ENCODE results near the gene CTCF. TPM values are rescaled to one million over a fixed set of nuclear protein-coding genes. Genes with fewer than 3 reads are reported as not detected.
A peak's percentile ranks its signal among the peaks of the same experiment; 100 is the strongest.

The CTCF gene
- total RNA-seq, 2 experiments from 2014 or later = 43.8 to 46.4 TPM

DNA sequence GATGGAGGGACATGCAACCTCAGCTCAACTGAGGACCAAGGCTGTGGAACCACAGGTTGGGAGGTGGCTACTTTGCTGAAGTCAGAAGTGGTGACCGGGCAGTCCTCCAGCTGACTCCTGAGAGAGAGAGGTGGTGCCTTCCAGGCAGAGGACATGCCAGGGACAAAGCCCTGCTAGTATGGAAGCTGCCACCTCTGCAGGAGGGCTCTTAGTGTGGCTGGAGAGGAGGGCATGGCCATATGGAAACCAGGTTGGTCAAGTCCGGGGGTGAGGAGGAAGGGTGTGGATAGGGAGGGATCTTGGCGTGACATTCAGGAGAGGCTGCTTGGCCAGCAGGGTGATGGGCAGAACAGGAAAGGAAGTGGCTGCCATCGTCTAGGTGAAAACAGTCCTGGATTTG lies 110.0 kb downstream of the CTCF start:
- intact Hi-C loops (cut with DNase I, micrococcal nuclease) = loop anchor here in 1 of 2 experiments (2.0 kb wide), 1 partner anchor 256 kb away; no protein-coding TSS in a partner anchor
- Mint-ChIP-seq H3K9me3 (no peaks in the 10 kb centered on the region), H3K27me3 (no peaks in the 10 kb centered on the region), H3K27ac (no peak overlapping the region), H3K4me1 (ENCODE audit: low read depth) (peaks cover 13% of the 10 kb centered on the region), H3K36me3 (ENCODE audit: low read depth) (no peaks in the 10 kb centered on the region), H3K4me3 (no peak overlapping the region)
- Histone ChIP-seq H3K4me1 (ENCODE audit: insufficient read depth, low read length) (peaks cover 17% of the 10 kb centered on the region), H3K9me3 (ENCODE audit: control insufficient read depth in 1 of 2, insufficient read depth in 1 of 2, low read length in 2 of 2) (no peaks in the 10 kb centered on the region), H3K36me3 (ENCODE audit: insufficient read depth, low read length) (no peaks in the 10 kb centered on the region), H3K27ac (ENCODE audit: low read depth in 1 of 2, low read length in 2 of 2) (no peak overlapping the region), H3K4me3 (ENCODE audit: low read length) (no peak overlapping the region), H3K27me3 (ENCODE audit: control insufficient read depth in 1 of 2, insufficient read depth in 2 of 2, low read length in 2 of 2) (no peaks in the 10 kb centered on the region)
- POLR2A ChIA-PET = no interaction called here
- no peak for TF ChIP-seq CTCF (IDR thresholded peaks at IDR 0.05)
- CTCF ChIA-PET = interaction anchor here (0.6 to 2.3 kb wide), 10 partner anchors 8 to 368 kb away, joined by 3 to 18 read pairs (median 4); partner anchors contain the start of gene CARMIL2
- ATAC-seq (ENCODE audit: poor library complexity) (no peak), DNase-seq (no peak)

DNA sequence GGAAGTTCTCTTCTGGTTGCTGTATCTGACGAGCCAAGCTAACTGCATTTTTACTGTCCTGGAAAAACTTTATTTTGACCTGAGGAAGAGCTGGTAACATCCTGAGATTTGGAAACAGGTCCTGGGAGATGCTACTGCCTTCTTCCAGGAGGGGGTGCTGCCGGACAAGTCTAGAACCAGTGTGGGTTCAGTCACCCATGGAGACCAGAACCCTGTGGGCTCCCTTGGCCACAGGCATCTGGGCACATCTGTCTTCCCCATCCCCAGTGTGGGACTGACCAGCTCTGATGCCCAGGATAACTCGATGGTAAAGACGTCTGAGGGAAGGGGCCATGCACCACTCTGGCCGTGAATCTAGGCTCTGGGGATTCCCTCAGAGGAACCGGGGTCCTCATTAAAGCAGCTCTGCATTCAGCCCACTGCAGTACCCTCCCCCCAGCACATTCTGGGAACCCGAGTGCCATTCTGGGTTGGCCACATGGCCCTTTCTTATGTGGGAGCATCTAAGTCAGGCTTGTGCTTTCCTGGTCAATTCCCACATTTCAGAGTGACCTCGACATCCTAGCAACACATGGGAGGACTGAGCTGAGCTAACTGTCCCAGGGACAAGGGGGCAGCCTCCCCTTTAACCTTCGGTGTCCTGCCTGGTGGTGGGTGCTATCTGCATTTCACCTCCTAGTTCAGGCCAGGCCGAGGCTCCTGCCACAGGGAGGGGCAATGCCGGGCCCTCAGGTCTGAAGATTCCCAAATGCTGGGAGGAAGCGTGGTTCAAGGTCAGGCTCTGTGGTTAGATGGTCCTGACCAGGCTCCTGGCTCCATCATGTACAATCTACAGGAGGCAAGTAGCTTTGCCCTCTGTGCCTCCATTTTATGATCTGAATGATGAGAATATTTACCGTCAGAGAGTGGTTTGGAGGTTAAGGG lies 110.7 kb downstream of the CTCF start:
- Mint-ChIP-seq H3K4me3 (no peak overlapping the region), H3K27ac (no peak overlapping the region)
- ATAC-seq (ENCODE audit: poor library complexity) = peak; percentile 20

More for the DNA sequence above, 110.7 kb downstream of the CTCF start:
- H3K4me3 ChIP-seq (ENCODE audit: low read length) = no peak overlapping the region
- H3K9me3 ChIP-seq (ENCODE audit: control insufficient read depth in 1 of 2, insufficient read depth in 1 of 2, low read length in 2 of 2) = no peaks in the 10 kb centered on the region
- no peaks in the 10 kb centered on the region for H3K36me3 Mint-ChIP-seq (ENCODE audit: low read depth)
- no peaks in the 10 kb centered on the region for H3K9me3 Mint-ChIP-seq
- TF ChIP-seq CTCF (IDR thresholded peaks at IDR 0.05) = peak; percentile 64
- H3K27me3 ChIP-seq (ENCODE audit: control insufficient read depth in 1 of 2, insufficient read depth in 2 of 2, low read length in 2 of 2) = no peaks in the 10 kb centered on the region
- H3K27ac ChIP-seq (ENCODE audit: low read depth in 1 of 2, low read length in 2 of 2) = no peak overlapping the region
- peak in 12 of 14 experiments; percentile 31 to 75 (median 50) for DNase-seq
- ChIA-PET POLR2A (no interaction called here), CTCF (interaction anchor here (0.5 to 2.3 kb wide), 12 partner anchors 9 to 368 kb away, joined by 3 to 18 read pairs (median 4); partner anchors contain the start of gene CARMIL2)
- H3K4me1 ChIP-seq (ENCODE audit: insufficient read depth, low read length) = peaks cover 10% of the 10 kb centered on the region
- peaks cover 7% of the 10 kb centered on the region for H3K4me1 Mint-ChIP-seq (ENCODE audit: low read depth)
- no peaks in the 10 kb centered on the region for H3K36me3 ChIP-seq (ENCODE audit: insufficient read depth, low read length)
- intact Hi-C loops (cut with DNase I, micrococcal nuclease) = loop anchor here in 1 of 2 experiments (2.0 kb wide), 1 partner anchor 256 kb away; no protein-coding TSS in a partner anchor
- H3K27me3 Mint-ChIP-seq = no peaks in the 10 kb centered on the region

All from CD4-positive, alpha-beta T cell (primary cell).